CD4-positive, alpha-beta T cell treated with Interleukin-17A for 4 hours (primary cell): ENCODE measurements around the gene RAD18.

Experiments
- DNase-seq: peaks from one replicate; pipeline ENCODE4 v3.0.0-alpha.2; 2020; ENCODE audit warnings: mixed read lengths

The RAD18 gene

GRCh38 chr3:8962226-8962861 lies 928 bp downstream of the RAD18 start:
- DNase-seq = no peak

- no peak for DNase-seq
Measured at GRCh38 chr3:8959668-8960067, 3.6 kb downstream of the RAD18 start.

- no peak for DNase-seq
Measured at GRCh38 chr3:8954938-8955763, 8.1 kb downstream of the RAD18 start.

GRCh38 chr3:8953313-8953712 lies 10.0 kb downstream of the RAD18 start:
- DNase-seq = no peak

- no peak for DNase-seq
Measured at GRCh38 chr3:8952130-8952529, 11.1 kb downstream of the RAD18 start.

- no peak for DNase-seq
Measured at GRCh38 chr3:8945890-8946600, 17.2 kb downstream of the RAD18 start.

GRCh38 chr3:8942746-8943488 lies 20.4 kb downstream of the RAD18 start:
- no peak for DNase-seq

GRCh38 chr3:8942115-8942514 lies 21.2 kb downstream of the RAD18 start:
- DNase-seq = no peak

- DNase-seq = no peak
Measured at GRCh38 chr3:8938021-8938420, 25.3 kb downstream of the RAD18 start.

- DNase-seq = no peak
Measured at GRCh38 chr3:8937064-8938020, 25.9 kb downstream of the RAD18 start.

GRCh38 chr3:8932507-8932906 lies 30.8 kb downstream of the RAD18 start:
- no peak for DNase-seq

GRCh38 chr3:8931342-8931741 lies 31.9 kb downstream of the RAD18 start:
- no peak for DNase-seq

- no peak for DNase-seq
Measured at GRCh38 chr3:8929860-8930259, 33.4 kb downstream of the RAD18 start.

- no peak for DNase-seq
Measured at GRCh38 chr3:8914491-8914890, 48.8 kb downstream of the RAD18 start.

- no peak for DNase-seq
Measured at GRCh38 chr3:8911781-8912180, 51.5 kb downstream of the RAD18 start.

- no peak for DNase-seq
Measured at GRCh38 chr3:8909160-8909559, 54.1 kb downstream of the RAD18 start.

- no peak for DNase-seq
Measured at GRCh38 chr3:8903191-8903590, 60.1 kb downstream of the RAD18 start.

GRCh38 chr3:8900869-8901268 lies 62.4 kb downstream of the RAD18 start:
- DNase-seq = no peak

GRCh38 chr3:8899876-8900460 lies 63.3 kb downstream of the RAD18 start:
- no peak for DNase-seq

- DNase-seq = no peak
Measured at GRCh38 chr3:8895829-8896228, 67.4 kb downstream of the RAD18 start.

- no peak for DNase-seq
Measured at GRCh38 chr3:8893001-8893400, 70.3 kb downstream of the RAD18 start.

- DNase-seq = no peak
Measured at GRCh38 chr3:8891774-8892173, 71.5 kb downstream of the RAD18 start.
